Heart right ventricle (tissue), 16 donors: Measurements from ENCODE around the gene OGDHL. TPM values are rescaled to one million over a fixed set of nuclear protein-coding genes. Genes with fewer than 3 reads are reported as not detected.

Experiments used
- ATAC-seq, 8 donors: fragments of 200-7000 bp; cut with Tn5 transposase; one replicate each; pipeline ENCODE4 v1.9.1; 2020; ENCODE audit warnings: mild to moderate bottlenecking in 8 of 8, moderate library complexity in 8 of 8, moderate number of reproducible peaks in 1 of 8
- DNase-seq, 2 donors: peaks; one replicate each; pipeline ENCODE4 v3.0.0-alpha.2; 2020
- H3K27ac ChIP-seq, 10 donors: fragments of 200-600 bp; sonication (generic) in 2 of 10; one replicate each; pipeline versions ENCODE4 v1.5.0 to v1.8.0; 2020 to 2022; ENCODE audit warnings: mild to moderate bottlenecking in 3 of 10
- H3K27me3 ChIP-seq, 7 donors: fragments of 200-600 bp; one replicate each; pipeline ENCODE4 v1.8.0; 2021 to 2022; ENCODE audit warnings: mild to moderate bottlenecking in 2 of 7
- H3K36me3 ChIP-seq, 9 donors: fragments of 200-600 bp; sonication (generic) in 1 of 9; one replicate each; pipeline versions ENCODE4 v1.5.0 to v1.8.0; 2020 to 2022; ENCODE audit warnings: mild to moderate bottlenecking in 2 of 9
- H3K4me1 ChIP-seq, 9 donors: fragments of 200-600 bp; sonication (generic) in 1 of 9; one replicate each; pipeline versions ENCODE4 v1.5.0 to v1.8.0; 2020 to 2022; ENCODE audit warnings: mild to moderate bottlenecking in 4 of 9
- H3K4me3 ChIP-seq, 10 donors: fragments of 200-600 bp; sonication (generic) in 2 of 10; one replicate each; pipeline versions ENCODE4 v1.5.0 to v1.8.0; 2020 to 2022; ENCODE audit warnings: mild to moderate bottlenecking in 7 of 10, moderate library complexity in 2 of 10
- H3K9me3 ChIP-seq, 11 donors: fragments of 200-600 bp in 10 of 11; sonication (generic) in 2 of 11; one replicate each; pipeline versions ENCODE4 v1.5.0 to v1.8.0; 2013 to 2022; ENCODE audit warnings: mild to moderate bottlenecking in 2 of 11, control low read depth in 1 of 11, moderate library complexity in 1 of 11
- CTCF ChIP-seq, 9 donors: fragments of 200-600 bp; sonication (generic) in 2 of 9; IDR thresholded peaks; one replicate each; pipeline versions ENCODE4 v1.5.0 to v1.8.0; 2021 to 2022; ENCODE audit warnings: antibody characterized with exemption in 9 of 9, mild to moderate bottlenecking in 5 of 9, moderate library complexity in 1 of 9
- WGBS, 2 donors: extraction: QIAGEN DNeasy Blood & Tissue Kit; methylation state at CpG; one replicate each; pipeline ENCODE4 v1.1.7; 2013; ENCODE audit warnings: inconsistent platforms in 1 of 2; 5-methylcytosine and 5-hydroxymethylcytosine counted together
- intact Hi-C, 10 donors: fragments of 100-400 bp; cut with DNase I; formaldehyde crosslinking; loops; one replicate each; pipeline versions ENCODE4 v1.11.1 to v1.14.2; 2022
- polyA plus RNA-seq, 2 donors: library from polyadenylated mRNA; stranded (reverse); fragments of 200-250 nt; gene quantifications; one replicate each; pipeline ENCODE4 v1.2.3, GENCODE V29; 2013
- total RNA-seq, 10 donors: library from RNA; stranded (reverse); fragmentation: NEBNext Ultra II Directional in 3 of 10; extraction: Animal tissue kit (Norgen Biotek cat#: 25700) in 3 of 10; gene quantifications; one replicate each; pipeline versions ENCODE4 v1.2.1 to v1.2.4, GENCODE V29; 2021 to 2023
- donor health status: Arrhythmogenic right ventricular cardiomyopathy.
- donor health status: ischemic (EF 13 %, LVEDD 7.1; RV severe dilation, severe dysfunction).
- donor health status: healthy with polysubstance abuse.
- donor health status: DM: no; HTN: yes; CAD: no.
- donor health status: DM: no; HTN: no; CAD: no.
- donor health status: ischemic (EF 25% LVEDD 6.9; RV normal size, moderate dysfunction).
- donor health status: ischemic (EF 25% LVEDD 5.7; RV mildly dilated, moderate dysfunction).
- donor health status: healthy.
- donor health status: DM: yes; HTN: yes; CAD: no.
- donor health status: Ischemic cardiomyopathy.
- donor health status: ischemic (EF 35%, LVEDD 5.7; RV mildly dilated, moderate dysfunction).
- donor health status: nonischemic (EF 11% LVEDD 7.7; RV severe dilation, severe dysfunction).
- donor health status: DM: yes; HTN: yes; CAD: no.
- donor health status: PGD.
- donor health status: ischemic (EF 29% LVEDD 5.4; RV normal size, mild dysfunction).
- donor health status: nonischemic (EF 23%, LVEDD 6.1; RV moderate dilation, normal function).

OGDHL gene
- total and polyA plus RNA-seq, 12 donors = 0.07 to 11.4 (median 2.4) TPM

DNA sequence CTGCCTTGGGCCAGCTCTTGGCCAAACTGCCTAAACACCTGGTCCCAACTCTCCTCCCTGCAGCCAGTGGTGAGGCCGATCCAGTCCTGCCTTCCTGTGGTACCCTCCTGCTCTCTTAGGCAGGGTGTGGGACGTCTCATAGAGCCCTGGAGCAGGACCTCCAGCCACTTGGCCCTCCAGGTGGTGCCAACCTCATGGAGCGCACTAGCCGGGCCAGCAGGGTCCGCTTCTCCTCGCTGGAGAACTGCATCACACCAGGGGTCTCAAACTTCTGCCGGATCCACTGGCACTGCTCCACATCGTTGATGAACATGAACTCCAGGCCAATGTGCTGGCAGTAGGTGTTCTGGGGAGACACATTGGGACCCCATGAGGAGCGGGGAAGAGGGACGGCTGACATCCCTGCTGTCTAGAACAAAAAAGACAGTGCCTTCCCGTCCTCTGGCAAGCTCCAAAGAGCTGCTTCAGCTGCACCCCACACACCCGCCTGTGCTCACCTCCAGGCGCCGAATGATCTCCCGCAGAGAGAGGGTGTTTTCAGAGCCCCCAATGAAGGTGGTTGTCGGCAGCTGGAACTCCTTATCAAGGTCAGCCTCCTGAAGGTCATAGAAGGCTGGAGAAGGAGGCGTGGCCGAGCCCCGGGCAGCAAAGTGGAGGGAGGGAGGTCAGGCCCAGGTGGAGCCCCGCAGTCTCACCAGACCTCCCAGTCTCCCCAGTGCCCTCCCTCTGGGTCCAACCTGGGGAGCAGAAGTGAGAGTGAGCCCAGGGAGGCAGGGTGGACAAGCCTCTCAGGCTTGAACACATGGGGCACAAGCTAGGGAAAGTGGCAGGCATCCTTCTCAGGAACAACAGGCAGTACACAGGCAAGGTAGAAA, 10.2 kb downstream of the OGDHL start:
- H3K36me3 ChIP-seq = no peaks in the 10 kb centered on the region
- peaks cover 0 to 14% (median 0%) of the 10 kb centered on the region in 7 donors for H3K27me3 ChIP-seq
- no peak for TF ChIP-seq CTCF (IDR thresholded peaks at IDR 0.05)
- H3K9me3 ChIP-seq = no peaks in the 10 kb centered on the region
- ATAC-seq = peak in 1 of 8 donors; percentile 13
- H3K4me3 ChIP-seq = no peak overlapping the region
- intact Hi-C loops = no loop called here
- no peaks in the 10 kb centered on the region for H3K4me1 ChIP-seq
- WGBS, 2 donors = 71 to 76% methylated on average over 20 of the region's 20 CpGs
- no peak for DNase-seq
- H3K27ac ChIP-seq = no peak overlapping the region

GRCh38 chr10:49751216-49751615, 10.9 kb downstream of the OGDHL start:
- Histone ChIP-seq H3K27me3 (peaks cover 0 to 14% (median 0%) of the 10 kb centered on the region in 7 donors), H3K9me3 (no peaks in the 10 kb centered on the region), H3K4me3 (no peak overlapping the region), H3K36me3 (no peaks in the 10 kb centered on the region), H3K4me1 (no peaks in the 10 kb centered on the region), H3K27ac (no peak overlapping the region)
- ATAC-seq = no peak
- TF ChIP-seq CTCF (IDR thresholded peaks at IDR 0.05) = no peak
- 92 to 95% methylated on average over 5 of the region's 5 CpGs for WGBS, 2 donors
- intact Hi-C loops = no loop called here
- no peak for DNase-seq

GRCh38 chr10:49750546-49750945, 11.6 kb downstream of the OGDHL start:
- ATAC-seq = no peak
- H3K27me3 ChIP-seq = peaks cover 0 to 14% (median 0%) of the 10 kb centered on the region in 7 donors

More at GRCh38 chr10:49750546-49750945, 11.6 kb downstream of the OGDHL start:
- no peak overlapping the region for H3K27ac ChIP-seq
- H3K4me1 ChIP-seq = no peaks in the 10 kb centered on the region
- H3K36me3 ChIP-seq = no peaks in the 10 kb centered on the region
- 83 to 84% methylated on average over 9 of the region's 9 CpGs for WGBS, 2 donors
- H3K4me3 ChIP-seq = no peak overlapping the region
- H3K9me3 ChIP-seq = no peaks in the 10 kb centered on the region
- intact Hi-C loops = no loop called here
- no peak for TF ChIP-seq CTCF (IDR thresholded peaks at IDR 0.05)
- DNase-seq = no peak
